Mesenchymal stem cell (in vitro differentiated cells and primary cell): Measurements from ENCODE around the gene GPBAR1. TPM values are rescaled to one million over a fixed set of nuclear protein-coding genes. Genes with fewer than 3 reads are reported as not detected.
A peak's percentile ranks its signal among the peaks of the same experiment; 100 is the strongest.

Experiments used
- DNase-seq: peaks from one replicate; pipeline ENCODE4 v3.0.0-alpha.2; 2013
- H2AFZ ChIP-seq: one replicate; pipeline ENCODE4 v1.6.1; 2013; ENCODE audit warnings: low read depth, mild to moderate bottlenecking, control low read depth, inconsistent platforms, low read length, moderate library complexity
- H2AK5ac ChIP-seq: 2 replicates; pipeline ENCODE4 v1.6.1; 2013; ENCODE audit warnings: low read length, moderate library complexity, mild to moderate bottlenecking, inconsistent platforms; ENCODE audit not compliant: severe bottlenecking
- H2BK120ac ChIP-seq: one replicate; pipeline ENCODE4 v1.6.1; 2013; ENCODE audit warnings: low read depth, mild to moderate bottlenecking, inconsistent platforms, low read length, moderate library complexity
- H2BK12ac ChIP-seq, 2 experiments: one replicate each; pipeline ENCODE4 v1.6.1; 2013; ENCODE audit warnings: inconsistent platforms in 2 of 2, low read length in 2 of 2, mild to moderate bottlenecking in 2 of 2, moderate library complexity in 2 of 2, control low read depth in 1 of 2
- H2BK15ac ChIP-seq: one replicate; pipeline ENCODE4 v1.6.1; 2013; ENCODE audit warnings: mild to moderate bottlenecking, low read depth, inconsistent platforms; ENCODE audit not compliant: poor library complexity, severe bottlenecking
- H2BK5ac ChIP-seq: 2 replicates; pipeline ENCODE4 v1.6.1; 2013; ENCODE audit warnings: low read depth, mild to moderate bottlenecking, low read length, control low read depth, inconsistent platforms; ENCODE audit not compliant: poor library complexity, severe bottlenecking
- H3K14ac ChIP-seq, 2 experiments: one replicate each; pipeline ENCODE4 v1.6.1; 2013; ENCODE audit warnings: inconsistent platforms in 2 of 2, low read length in 2 of 2, control low read depth in 1 of 2, mild to moderate bottlenecking in 1 of 2, moderate library complexity in 1 of 2
- H3K18ac ChIP-seq, 2 experiments: one replicate each; pipeline ENCODE4 v1.6.1; 2013; ENCODE audit warnings: inconsistent platforms in 2 of 2, low read length in 2 of 2, control low read depth in 1 of 2, low read depth in 1 of 2, mild to moderate bottlenecking in 1 of 2
- H3K23ac ChIP-seq, 2 experiments: one replicate each; pipeline ENCODE4 v1.6.1; 2013; ENCODE audit warnings: inconsistent platforms in 2 of 2, low read length in 2 of 2, mild to moderate bottlenecking in 2 of 2, moderate library complexity in 2 of 2, control low read depth in 1 of 2
- H3K27ac ChIP-seq: 2 replicates; pipeline ENCODE4 v1.5.1; 2013; ENCODE audit warnings: mild to moderate bottlenecking, moderate library complexity, low read length, control low read depth, inconsistent platforms; ENCODE audit not compliant: poor library complexity, severe bottlenecking
- H3K27me3 ChIP-seq, 2 experiments: 2 replicates each; pipeline versions ENCODE4 v1.6.1 to v1.7.0; 2013; ENCODE audit warnings: low read length in 2 of 2, mild to moderate bottlenecking in 2 of 2, moderate library complexity in 2 of 2, control low read depth in 1 of 2, inconsistent platforms in 1 of 2; ENCODE audit not compliant: control insufficient read depth in 1 of 2, insufficient read depth in 1 of 2
- H3K36me3 ChIP-seq, 2 experiments: 2 replicates each; pipeline versions ENCODE4 v1.6.1 to v1.7.0; 2013; ENCODE audit warnings: low read length in 2 of 2, control low read depth in 1 of 2, inconsistent platforms in 1 of 2, low read depth in 1 of 2, mild to moderate bottlenecking in 1 of 2; ENCODE audit not compliant: insufficient read depth in 2 of 2, control insufficient read depth in 1 of 2
- H3K4ac ChIP-seq, 2 experiments: one replicate each; pipeline ENCODE4 v1.6.1; 2013; ENCODE audit warnings: inconsistent platforms in 2 of 2, low read length in 2 of 2, mild to moderate bottlenecking in 2 of 2, moderate library complexity in 2 of 2, control low read depth in 1 of 2, low read depth in 1 of 2
- H3K4me1 ChIP-seq: 2 replicates; pipeline ENCODE4 v1.6.1; 2013; ENCODE audit warnings: low read depth, low read length, control low read depth; ENCODE audit not compliant: control insufficient read depth, insufficient read depth
- H3K4me2 ChIP-seq: 2 replicates; pipeline ENCODE4 v1.6.1; 2013; ENCODE audit warnings: low read length, mild to moderate bottlenecking, inconsistent platforms; ENCODE audit not compliant: poor library complexity, severe bottlenecking
- H3K4me3 ChIP-seq, 2 experiments: 2 replicates each; pipeline versions ENCODE4 v1.5.1 to v1.7.0; 2013; ENCODE audit warnings: low read length in 2 of 2, mild to moderate bottlenecking in 2 of 2, control low read depth in 1 of 2, low read depth in 1 of 2; ENCODE audit not compliant: insufficient read depth in 1 of 2
- H3K79me1 ChIP-seq: replicated peaks from 2 replicates; pipeline ENCODE4 v1.6.1; 2013; ENCODE audit warnings: mild to moderate bottlenecking, control low read depth, low read length, inconsistent platforms; ENCODE audit not compliant: poor library complexity, severe bottlenecking
- H3K9ac ChIP-seq: 2 replicates; pipeline ENCODE4 v1.7.0; 2013; ENCODE audit warnings: mild to moderate bottlenecking, low read length, moderate library complexity
- H3K9me3 ChIP-seq: 2 replicates; pipeline ENCODE4 v1.7.0; 2013; ENCODE audit warnings: mild to moderate bottlenecking, low read length; ENCODE audit not compliant: control insufficient read depth
- H4K8ac ChIP-seq: one replicate; pipeline ENCODE4 v1.6.1; 2013; ENCODE audit warnings: inconsistent platforms, mild to moderate bottlenecking, low read length, moderate library complexity
- H4K91ac ChIP-seq: one replicate; pipeline ENCODE4 v1.6.1; 2013; ENCODE audit warnings: mild to moderate bottlenecking, low read length, inconsistent platforms
- WGBS: methylation state at CpG from one replicate; pipeline ENCODE4 v1.1.7; 2013; ENCODE audit warnings: mixed read lengths; 5-methylcytosine and 5-hydroxymethylcytosine counted together
- polyA plus RNA-seq, 2 experiments: library from polyadenylated mRNA; stranded (reverse); fragments of 200-250 nt; gene quantifications; one replicate each; pipeline ENCODE4 v1.2.3, GENCODE V29; 2013

GPBAR1 gene, protein sequence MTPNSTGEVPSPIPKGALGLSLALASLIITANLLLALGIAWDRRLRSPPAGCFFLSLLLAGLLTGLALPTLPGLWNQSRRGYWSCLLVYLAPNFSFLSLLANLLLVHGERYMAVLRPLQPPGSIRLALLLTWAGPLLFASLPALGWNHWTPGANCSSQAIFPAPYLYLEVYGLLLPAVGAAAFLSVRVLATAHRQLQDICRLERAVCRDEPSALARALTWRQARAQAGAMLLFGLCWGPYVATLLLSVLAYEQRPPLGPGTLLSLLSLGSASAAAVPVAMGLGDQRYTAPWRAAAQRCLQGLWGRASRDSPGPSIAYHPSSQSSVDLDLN
- 5.1 TPM for polyA plus RNA-seq (2013, experiment 1 of 2)
- polyA plus RNA-seq (2013, experiment 2 of 2) = 5.5 TPM

DNA sequence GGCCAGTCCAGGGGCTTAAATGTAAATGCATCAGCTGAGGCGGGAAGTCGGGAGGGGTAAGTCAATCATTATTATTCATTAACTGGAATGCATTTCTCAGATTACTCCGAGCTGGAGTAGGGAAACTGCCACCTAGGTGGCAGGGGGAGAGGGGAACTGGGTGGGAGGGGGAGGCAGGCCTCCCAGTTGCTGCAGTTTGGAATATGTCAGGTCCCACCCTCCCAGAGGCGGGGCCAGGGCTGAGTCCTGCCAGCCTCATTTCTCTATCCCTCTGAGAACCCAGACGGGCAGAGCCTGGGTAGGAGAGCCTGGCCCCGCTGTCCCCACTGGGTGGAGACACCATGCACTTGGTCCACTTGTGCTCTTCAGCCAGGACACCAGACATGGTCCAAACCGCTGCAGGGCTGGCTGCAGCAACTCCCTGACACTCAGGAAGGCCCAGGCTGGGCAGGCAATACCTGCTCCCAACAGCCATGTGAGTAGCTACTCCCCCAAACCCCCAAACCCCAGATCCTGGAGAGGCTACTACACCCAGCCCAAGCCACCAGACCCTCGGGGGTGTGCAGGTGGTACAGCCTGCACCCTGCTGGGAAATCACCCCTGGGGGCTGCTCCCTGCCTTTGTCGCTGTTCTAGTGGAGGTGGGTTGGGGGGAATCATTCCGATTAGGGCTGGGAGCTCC is at the start of gene GPBAR1:
Gene GPBAR1 (plus strand): TSS at position 274 of the 681 bp plus-strand sequence. CDS start 1,710 bp downstream, outside the sequence.
- Histone ChIP-seq H3K27ac (no peak within 1 kb of the TSS), H3K14ac (no peak within 1 kb of the TSS), H3K18ac (peak within 1 kb of the TSS; percentile 30 to 90), H3K9ac (peak within 1 kb of the TSS; percentile 80), H3K4me3 (peak within 1 kb of the TSS in 1 of 2 experiments; percentile 52), H3K4me2 (no peak within 1 kb of the TSS), H4K8ac (peak within 1 kb of the TSS; percentile 93), H3K23ac (peak within 1 kb of the TSS in 1 of 2 experiments; percentile 47), H4K91ac (peak within 1 kb of the TSS; percentile 95), H3K9me3 (no peaks in the 10 kb centered on the region), H2AK5ac (peak within 1 kb of the TSS; percentile 55), H3K4ac (peak within 1 kb of the TSS; percentile 52 to 54), H3K27me3 (no peaks in the 10 kb centered on the region), H2BK15ac (peak within 1 kb of the TSS; percentile 62), H2BK12ac (peak within 1 kb of the TSS; percentile 94 to 95), H2AFZ (no peak within 1 kb of the TSS), H2BK5ac (no peak within 1 kb of the TSS), H3K79me1 (peaks cover 16% of the 10 kb centered on the region), H2BK120ac (peak within 1 kb of the TSS; percentile 74), H3K4me1 (peaks cover 35% of the 10 kb centered on the region), H3K36me3 (peaks cover 43 to 55% of the 10 kb centered on the region in 2 experiments)
- WGBS = 72% methylated on average over 8 of the region's 10 CpGs
- peak; percentile 37 for DNase-seq

DNA sequence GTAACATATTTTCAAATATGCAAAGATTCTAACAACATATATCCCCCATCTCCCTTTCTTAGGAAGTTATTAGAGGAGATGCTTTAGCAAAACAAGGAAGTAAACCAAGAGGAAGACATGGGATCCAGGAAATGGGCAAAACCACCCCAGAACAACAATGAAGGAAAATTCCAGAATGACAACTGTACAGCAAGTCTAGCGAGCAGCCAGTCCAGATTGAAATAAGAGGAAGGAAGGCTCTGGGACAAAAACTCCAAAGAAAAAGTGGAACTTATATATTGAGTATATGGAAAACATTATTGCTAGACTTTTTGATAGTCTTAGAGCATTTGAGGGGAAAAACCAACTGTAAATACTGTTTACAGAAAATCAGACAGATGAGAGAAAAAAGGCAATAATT is 46.7 kb upstream of the GPBAR1 start:
- Histone ChIP-seq H2BK12ac (no peak overlapping the region), H3K23ac (no peak overlapping the region), H2BK120ac (no peak overlapping the region), H3K27me3 (peaks cover 0 to 10% of the 10 kb centered on the region in 2 experiments), H3K36me3 (no peaks in the 10 kb centered on the region), H3K4ac (no peak overlapping the region), H2BK5ac (no peak overlapping the region), H3K27ac (no peak overlapping the region), H3K18ac (no peak overlapping the region), H2BK15ac (no peak overlapping the region), H3K9me3 (peaks cover 11% of the 10 kb centered on the region), H3K4me3 (no peak overlapping the region), H3K14ac (no peak overlapping the region), H3K79me1 (no peaks in the 10 kb centered on the region), H3K9ac (no peak overlapping the region), H4K91ac (no peak overlapping the region), H3K4me2 (no peak overlapping the region), H2AK5ac (no peak overlapping the region), H3K4me1 (peaks cover 2% of the 10 kb centered on the region), H4K8ac (no peak overlapping the region), H2AFZ (no peak overlapping the region)
- no peak for DNase-seq
- 80% methylated on average over 1 of the region's 1 CpG for WGBS

DNA sequence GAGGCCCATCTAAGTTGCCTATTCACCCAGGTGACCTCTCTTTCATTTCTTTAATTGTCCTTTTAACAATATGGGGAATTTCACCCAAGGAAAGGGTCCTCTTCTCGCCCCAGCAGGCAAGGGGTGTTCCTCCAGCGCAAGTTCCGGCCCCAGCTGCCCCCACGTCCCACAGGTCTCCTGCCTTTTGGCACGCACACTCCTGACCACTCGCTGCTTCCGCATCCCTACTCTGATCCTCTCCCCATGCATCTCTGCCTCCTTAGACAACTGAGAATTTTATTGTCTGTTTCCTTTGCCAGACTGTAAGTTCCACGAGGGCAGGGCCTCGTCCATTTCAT is 44.5 kb upstream of the GPBAR1 start:
- Histone ChIP-seq H3K4me2 (peak overlapping the region; percentile 83), H2BK5ac (no peak overlapping the region), H3K9me3 (no peaks in the 10 kb centered on the region), H4K91ac (no peak overlapping the region), H2BK12ac (peak overlapping the region in 1 of 2 experiments; percentile 8), H2AFZ (no peak overlapping the region), H2BK15ac (no peak overlapping the region), H3K18ac (no peak overlapping the region), H3K14ac (no peak overlapping the region), H3K27me3 (peaks cover 0 to 4% of the 10 kb centered on the region in 2 experiments), H3K9ac (peak overlapping the region; percentile 98), H3K36me3 (peaks cover 2 to 6% of the 10 kb centered on the region in 2 experiments), H3K4ac (peak overlapping the region in 1 of 2 experiments; percentile 6), H3K23ac (no peak overlapping the region), H3K4me1 (peaks cover 8% of the 10 kb centered on the region), H2AK5ac (no peak overlapping the region), H3K27ac (peak overlapping the region; percentile 80), H2BK120ac (no peak overlapping the region), H3K4me3 (peak overlapping the region in 1 of 2 experiments; percentile 87), H4K8ac (peak overlapping the region; percentile 78), H3K79me1 (no peaks in the 10 kb centered on the region)
- WGBS = 82% methylated on average over 7 of the region's 9 CpGs
- no peak for DNase-seq
